ENCODE results near the gene ZNF821. TPM values are rescaled to one million over a fixed set of nuclear protein-coding genes. Genes with fewer than 3 reads are reported as not detected.

Gene ZNF821
- total RNA-seq, 4 donors from 2014 or later = 4.0 to 19.4 (median 8.1) TPM

GRCh38 chr16:71865173-71865863, 18.7 kb downstream of the ZNF821 start:
- no peaks in the 10 kb centered on the region for H3K4me1 ChIP-seq
- peaks cover 0 to 13% of the 10 kb centered on the region in 2 donors for H3K36me3 ChIP-seq
- TF ChIP-seq CTCF (IDR thresholded peaks at IDR 0.05 in 4 of 5, conservative IDR thresholded peaks at IDR 0.05 in 1 of 5) (no peak), POLR2A (IDR thresholded peaks at IDR 0.05) (no peak)
- no peak overlapping the region for H3K4me3 ChIP-seq
- no peak overlapping the region for H3K27ac ChIP-seq
- DNase-seq (no peak), ATAC-seq (no peak)
- in situ Hi-C loops (cut with MboI; ENCODE audit: low sequenced_read_pairs in 4 of 4) (no loop called here), intact Hi-C loops (cut with DNase I; ENCODE audit: low total_unique reads) (no loop called here)
- no peaks in the 10 kb centered on the region for H3K27me3 ChIP-seq
- no peaks in the 10 kb centered on the region for H3K9me3 ChIP-seq

GRCh38 chr16:71863995-71864394, 20.0 kb downstream of the ZNF821 start:
- no peak overlapping the region for H3K4me3 ChIP-seq
- DNase-seq (no peak), ATAC-seq (no peak)
- H3K4me1 ChIP-seq = peaks cover 7 to 8% of the 10 kb centered on the region in 2 donors
- no peaks in the 10 kb centered on the region for H3K27me3 ChIP-seq
- H3K9me3 ChIP-seq = no peaks in the 10 kb centered on the region
- TF ChIP-seq POLR2A (IDR thresholded peaks at IDR 0.05) = no peak
- TF ChIP-seq CTCF (IDR thresholded peaks at IDR 0.05 in 4 of 5, conservative IDR thresholded peaks at IDR 0.05 in 1 of 5) = no peak
- peaks cover 0 to 22% of the 10 kb centered on the region in 2 donors for H3K36me3 ChIP-seq
- in situ Hi-C loops (cut with MboI; ENCODE audit: low sequenced_read_pairs in 4 of 4) = no loop called here
- no peak overlapping the region for H3K27ac ChIP-seq
- intact Hi-C loops (cut with DNase I; ENCODE audit: low total_unique reads) = no loop called here

GRCh38 chr16:71859762-71860521, 24.0 kb downstream of the ZNF821 start:
- DNase-seq (no peak), ATAC-seq (no peak)
- intact Hi-C loops (cut with DNase I; ENCODE audit: low total_unique reads) = no loop called here
- TF ChIP-seq POLR2A (IDR thresholded peaks at IDR 0.05) = no peak
- no peak for TF ChIP-seq CTCF (IDR thresholded peaks at IDR 0.05 in 4 of 5, conservative IDR thresholded peaks at IDR 0.05 in 1 of 5)
- H3K36me3 ChIP-seq = peaks cover 0 to 22% of the 10 kb centered on the region in 2 donors
- in situ Hi-C loops (cut with MboI; ENCODE audit: low sequenced_read_pairs in 4 of 4) = no loop called here
- peaks cover 20 to 22% of the 10 kb centered on the region in 2 donors for H3K4me1 ChIP-seq
- H3K4me3 ChIP-seq = no peak overlapping the region
- H3K27ac ChIP-seq = peak overlapping the region; percentile 28 to 73 (median 64)
- H3K27me3 ChIP-seq = no peaks in the 10 kb centered on the region
- H3K9me3 ChIP-seq = no peaks in the 10 kb centered on the region

GRCh38 chr16:71855937-71856662, 27.9 kb downstream of the ZNF821 start:
- Histone ChIP-seq H3K4me3 (no peak overlapping the region), H3K4me1 (peaks cover 22 to 25% of the 10 kb centered on the region in 2 donors), H3K27ac (peak overlapping the region in 2 of 4 donors; percentile 19 to 73), H3K27me3 (no peaks in the 10 kb centered on the region), H3K36me3 (peaks cover 0 to 22% of the 10 kb centered on the region in 2 donors), H3K9me3 (no peaks in the 10 kb centered on the region)
- DNase-seq = no peak
- intact Hi-C loops (cut with DNase I; ENCODE audit: low total_unique reads) = no loop called here
- no peak for TF ChIP-seq POLR2A (IDR thresholded peaks at IDR 0.05)
- TF ChIP-seq CTCF (IDR thresholded peaks at IDR 0.05 in 4 of 5, conservative IDR thresholded peaks at IDR 0.05 in 1 of 5) = no peak
- in situ Hi-C loops (cut with MboI; ENCODE audit: low sequenced_read_pairs in 4 of 4) = no loop called here
- ATAC-seq = no peak
